Activated naive CD4-positive, alpha-beta T cell treated with anti-CD3 and anti-CD28 coated beads, Interleukin-2, amount 50 U/mL, for 72 hours (primary cell): ENCODE measurements around the gene FBP1. TPM values are rescaled to one million over a fixed set of nuclear protein-coding genes. Genes with fewer than 3 reads are reported as not detected.
"Not testable (repeated sequence)": the region's sequence is repeated elsewhere in the genome, so short reads cannot be mapped to it uniquely, and the experiment has no call there.

Source experiments
- ATAC-seq, 2 donors: fragments of 150-1000 bp; cut with Tn5 transposase; 2 replicates each; pipeline ENCODE4 v1.10.0; 2021; ENCODE audit warnings: mild to moderate bottlenecking in 2 of 2, moderate library complexity in 2 of 2
- DNase-seq, 2 donors: peaks; one replicate each; pipeline ENCODE4 v3.0.0; 2021 to 2022; ENCODE audit warnings: low spot score in 2 of 2
- H3K27ac Mint-ChIP-seq, 2 donors: one replicate each; pipeline ENCODE4 v1.8.0; 2022; ENCODE audit warnings: mild to moderate bottlenecking in 2 of 2, mixed read lengths in 2 of 2
- H3K36me3 Mint-ChIP-seq, 2 donors: one replicate each; pipeline ENCODE4 v1.8.0; 2022; ENCODE audit warnings: mixed read lengths in 2 of 2
- H3K9me3 Mint-ChIP-seq, 2 donors: one replicate each; pipeline ENCODE4 v1.8.0; 2022; ENCODE audit warnings: mixed read lengths in 2 of 2
- total RNA-seq, 2 donors: library from RNA; stranded (reverse); gene quantifications; one replicate each; pipeline ENCODE4 v1.2.3, GENCODE V29; 2022

FBP1 gene
- total RNA-seq, 2 donors from 2014 or later: 0.89 to 1.2 TPM

GRCh38 chr9:94568250-94568889 is 70.9 kb downstream of the FBP1 start:
- ATAC-seq: no peak

GRCh38 chr9:94567271-94567670 is 72.0 kb downstream of the FBP1 start:
- no peak overlapping the region for H3K27ac Mint-ChIP-seq
- H3K36me3 Mint-ChIP-seq: no peaks in the 10 kb centered on the region
- H3K9me3 Mint-ChIP-seq: peaks cover 0 to 4% of the 10 kb centered on the region in 2 donors
- no peak for ATAC-seq
- no peak for DNase-seq

More at GRCh38 chr9:94568250-94568889, 70.9 kb downstream of the FBP1 start:
- Mint-ChIP-seq H3K9me3 (peaks cover 0 to 4% of the 10 kb centered on the region in 2 donors), H3K36me3 (no peaks in the 10 kb centered on the region), H3K27ac (no peak overlapping the region)
- no peak for DNase-seq

GRCh38 chr9:94566550-94566949 is 72.8 kb downstream of the FBP1 start:
- Mint-ChIP-seq H3K9me3 (peaks cover 0 to 4% of the 10 kb centered on the region in 2 donors), H3K27ac (no peak overlapping the region), H3K36me3 (no peaks in the 10 kb centered on the region)
- DNase-seq (no peak), ATAC-seq (no peak)

- H3K36me3 Mint-ChIP-seq, H3K9me3 Mint-ChIP-seq, H3K27ac Mint-ChIP-seq, ATAC-seq, DNase-seq: not testable (repeated sequence)
These were observed 75.0 kb downstream of the FBP1 start for GRCh38 chr9:94564279-94564678.

GRCh38 chr9:94563548-94563947 is 75.8 kb downstream of the FBP1 start:
- Mint-ChIP-seq H3K27ac (no peak overlapping the region), H3K36me3 (no peaks in the 10 kb centered on the region), H3K9me3 (peaks cover 0 to 4% of the 10 kb centered on the region in 2 donors)
- ATAC-seq (no peak), DNase-seq (no peak)

- H3K36me3 Mint-ChIP-seq: no peaks in the 10 kb centered on the region
- peaks cover 0 to 4% of the 10 kb centered on the region in 2 donors for H3K9me3 Mint-ChIP-seq
- no peak for ATAC-seq
- DNase-seq: no peak
- H3K27ac Mint-ChIP-seq: no peak overlapping the region
These were observed 79.1 kb downstream of the FBP1 start for GRCh38 chr9:94560237-94560636.

- DNase-seq (no peak), ATAC-seq (no peak)
- H3K9me3 Mint-ChIP-seq: no peaks in the 10 kb centered on the region
- no peaks in the 10 kb centered on the region for H3K36me3 Mint-ChIP-seq
- H3K27ac Mint-ChIP-seq: no peak overlapping the region
These were observed 81.9 kb downstream of the FBP1 start for GRCh38 chr9:94557376-94557775.

GRCh38 chr9:94554439-94555331 is 84.6 kb downstream of the FBP1 start, which contains the start of gene PCAT7:
Gene PCAT7 (plus strand): TSS chr9:94555083.
- Mint-ChIP-seq H3K36me3 (no peaks in the 10 kb centered on the region), H3K27ac (no peak within 1 kb of the TSS), H3K9me3 (no peaks in the 10 kb centered on the region)
- ATAC-seq (peak; percentile 83 to 98), DNase-seq (peak in 1 of 2 donors; percentile 23)

- peak in 1 of 2 donors; percentile 35 for ATAC-seq
- Mint-ChIP-seq H3K36me3 (no peaks in the 10 kb centered on the region), H3K9me3 (no peaks in the 10 kb centered on the region), H3K27ac (no peak overlapping the region)
- DNase-seq: no peak
These were observed 85.3 kb downstream of the FBP1 start for GRCh38 chr9:94554078-94554438.

Other genes starting within 250 kb of the FBP1 start
- not detected for gene PCAT7, start 84.4 kb downstream of the FBP1 start, total RNA-seq
- not detected for gene FBP2, start 45.7 kb downstream of the FBP1 start, total RNA-seq
- gene AOPEP, start 87.2 kb upstream of the FBP1 start, total RNA-seq: 10 to 100 TPM in 1 of 2 donors, 1 to 10 TPM in 1; 5.5 to 13.0 TPM